Vagina (tissue), 2 donors: Measurements from ENCODE around the gene MAN2B2.

Source experiments
- CTCF ChIP-seq, 3 experiments: fragments of 450-650 bp in 2 of 3; fragments of 200-600 bp in 1 of 3; sonication (generic) in 1 of 3; IDR thresholded peaks; one replicate each; pipeline ENCODE4 v1.5.1; 2017 to 2019; ENCODE audit warnings: antibody characterized with exemption in 3 of 3, mild to moderate bottlenecking in 2 of 3, moderate library complexity in 2 of 3
- POLR2A ChIP-seq, 2 donors: fragments of 450-650 bp; IDR thresholded peaks; one replicate each; pipeline ENCODE4 v1.6.1; 2017; ENCODE audit warnings: antibody characterized with exemption in 2 of 2, mild to moderate bottlenecking in 2 of 2, moderate library complexity in 2 of 2
- POLR2AphosphoS5 ChIP-seq, 2 donors: sonication (generic); formaldehyde crosslinking; IDR thresholded peaks; one replicate each; pipeline ENCODE4 v1.9.0; 2017; ENCODE audit warnings: antibody characterized with exemption in 2 of 2, mild to moderate bottlenecking in 2 of 2, low read depth in 1 of 2; ENCODE audit not compliant: insufficient read depth in 1 of 2

DNA sequence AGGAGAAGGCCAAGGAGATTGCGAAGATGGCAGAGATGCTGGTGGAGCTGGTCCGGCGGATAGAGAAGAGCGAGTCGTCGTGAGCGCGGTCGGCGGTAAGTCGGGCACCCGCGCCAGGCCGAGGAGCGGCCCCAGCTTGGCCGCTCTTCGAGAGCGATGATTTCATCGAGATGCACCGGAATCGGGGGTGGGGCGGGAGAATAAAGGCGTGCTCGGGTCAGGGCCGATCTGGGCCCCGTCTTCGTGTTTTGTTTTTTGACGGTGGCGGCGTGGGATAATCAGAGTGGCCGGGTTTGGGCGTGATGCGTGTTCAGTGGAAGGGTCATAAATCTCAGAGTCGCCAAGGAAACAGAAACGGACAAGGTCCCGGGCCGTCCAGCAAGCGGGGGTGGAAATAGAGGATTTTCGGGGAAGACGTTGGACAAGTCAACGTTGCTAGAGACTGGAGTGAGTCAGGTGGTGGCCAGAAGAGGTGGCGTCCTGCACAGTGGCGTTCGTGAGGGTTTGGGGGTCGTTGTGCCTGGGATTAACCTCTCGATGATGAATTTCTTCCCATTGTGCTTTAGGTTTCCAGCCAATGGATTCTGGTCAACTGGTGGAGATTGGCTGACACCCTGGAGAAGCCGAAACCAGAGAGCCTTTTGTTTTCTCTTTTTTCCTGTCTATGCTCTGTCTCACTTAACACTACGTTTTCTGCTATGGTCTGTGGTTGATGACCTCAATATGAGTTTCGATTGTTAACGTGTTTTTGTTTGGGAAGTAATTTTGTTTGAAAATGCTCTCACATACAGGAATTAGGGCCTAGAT lies 66.4 kb downstream of the MAN2B2 start:
- TF ChIP-seq POLR2A (IDR thresholded peaks at IDR 0.05) (no peak), CTCF (IDR thresholded peaks at IDR 0.05) (no peak), POLR2AphosphoS5 (IDR thresholded peaks at IDR 0.05; ENCODE audit: insufficient read depth in 1 of 2, low read depth in 1 of 2) (no peak)
